Mesenchymal stem cell (in vitro differentiated cells and primary cell): Measurements from ENCODE around the gene PPP5C.

Source experiments
- DNase-seq: peaks from one replicate; pipeline ENCODE4 v3.0.0-alpha.2; 2013
- H2AFZ ChIP-seq: one replicate; pipeline ENCODE4 v1.6.1; 2013; ENCODE audit warnings: low read depth, mild to moderate bottlenecking, control low read depth, inconsistent platforms, low read length, moderate library complexity
- H2AK5ac ChIP-seq: 2 replicates; pipeline ENCODE4 v1.6.1; 2013; ENCODE audit warnings: low read length, moderate library complexity, mild to moderate bottlenecking, inconsistent platforms; ENCODE audit not compliant: severe bottlenecking
- H2BK120ac ChIP-seq: one replicate; pipeline ENCODE4 v1.6.1; 2013; ENCODE audit warnings: low read depth, mild to moderate bottlenecking, inconsistent platforms, low read length, moderate library complexity
- H2BK12ac ChIP-seq, 2 experiments: one replicate each; pipeline ENCODE4 v1.6.1; 2013; ENCODE audit warnings: inconsistent platforms in 2 of 2, low read length in 2 of 2, mild to moderate bottlenecking in 2 of 2, moderate library complexity in 2 of 2, control low read depth in 1 of 2
- H2BK15ac ChIP-seq: one replicate; pipeline ENCODE4 v1.6.1; 2013; ENCODE audit warnings: mild to moderate bottlenecking, low read depth, inconsistent platforms; ENCODE audit not compliant: poor library complexity, severe bottlenecking
- H2BK5ac ChIP-seq: 2 replicates; pipeline ENCODE4 v1.6.1; 2013; ENCODE audit warnings: low read depth, mild to moderate bottlenecking, low read length, control low read depth, inconsistent platforms; ENCODE audit not compliant: poor library complexity, severe bottlenecking
- H3K14ac ChIP-seq, 2 experiments: one replicate each; pipeline ENCODE4 v1.6.1; 2013; ENCODE audit warnings: inconsistent platforms in 2 of 2, low read length in 2 of 2, control low read depth in 1 of 2, mild to moderate bottlenecking in 1 of 2, moderate library complexity in 1 of 2
- H3K18ac ChIP-seq, 2 experiments: one replicate each; pipeline ENCODE4 v1.6.1; 2013; ENCODE audit warnings: inconsistent platforms in 2 of 2, low read length in 2 of 2, control low read depth in 1 of 2, low read depth in 1 of 2, mild to moderate bottlenecking in 1 of 2
- H3K23ac ChIP-seq, 2 experiments: one replicate each; pipeline ENCODE4 v1.6.1; 2013; ENCODE audit warnings: inconsistent platforms in 2 of 2, low read length in 2 of 2, mild to moderate bottlenecking in 2 of 2, moderate library complexity in 2 of 2, control low read depth in 1 of 2
- H3K27ac ChIP-seq: 2 replicates; pipeline ENCODE4 v1.5.1; 2013; ENCODE audit warnings: mild to moderate bottlenecking, moderate library complexity, low read length, control low read depth, inconsistent platforms; ENCODE audit not compliant: poor library complexity, severe bottlenecking
- H3K27me3 ChIP-seq, 2 experiments: 2 replicates each; pipeline versions ENCODE4 v1.6.1 to v1.7.0; 2013; ENCODE audit warnings: low read length in 2 of 2, mild to moderate bottlenecking in 2 of 2, moderate library complexity in 2 of 2, control low read depth in 1 of 2, inconsistent platforms in 1 of 2; ENCODE audit not compliant: control insufficient read depth in 1 of 2, insufficient read depth in 1 of 2
- H3K36me3 ChIP-seq, 2 experiments: 2 replicates each; pipeline versions ENCODE4 v1.6.1 to v1.7.0; 2013; ENCODE audit warnings: low read length in 2 of 2, control low read depth in 1 of 2, inconsistent platforms in 1 of 2, low read depth in 1 of 2, mild to moderate bottlenecking in 1 of 2; ENCODE audit not compliant: insufficient read depth in 2 of 2, control insufficient read depth in 1 of 2
- H3K4ac ChIP-seq, 2 experiments: one replicate each; pipeline ENCODE4 v1.6.1; 2013; ENCODE audit warnings: inconsistent platforms in 2 of 2, low read length in 2 of 2, mild to moderate bottlenecking in 2 of 2, moderate library complexity in 2 of 2, control low read depth in 1 of 2, low read depth in 1 of 2
- H3K4me1 ChIP-seq: 2 replicates; pipeline ENCODE4 v1.6.1; 2013; ENCODE audit warnings: low read depth, low read length, control low read depth; ENCODE audit not compliant: control insufficient read depth, insufficient read depth
- H3K4me2 ChIP-seq: 2 replicates; pipeline ENCODE4 v1.6.1; 2013; ENCODE audit warnings: low read length, mild to moderate bottlenecking, inconsistent platforms; ENCODE audit not compliant: poor library complexity, severe bottlenecking
- H3K4me3 ChIP-seq, 2 experiments: 2 replicates each; pipeline versions ENCODE4 v1.5.1 to v1.7.0; 2013; ENCODE audit warnings: low read length in 2 of 2, mild to moderate bottlenecking in 2 of 2, control low read depth in 1 of 2, low read depth in 1 of 2; ENCODE audit not compliant: insufficient read depth in 1 of 2
- H3K79me1 ChIP-seq: replicated peaks from 2 replicates; pipeline ENCODE4 v1.6.1; 2013; ENCODE audit warnings: mild to moderate bottlenecking, control low read depth, low read length, inconsistent platforms; ENCODE audit not compliant: poor library complexity, severe bottlenecking
- H3K9ac ChIP-seq: 2 replicates; pipeline ENCODE4 v1.7.0; 2013; ENCODE audit warnings: mild to moderate bottlenecking, low read length, moderate library complexity
- H3K9me3 ChIP-seq: 2 replicates; pipeline ENCODE4 v1.7.0; 2013; ENCODE audit warnings: mild to moderate bottlenecking, low read length; ENCODE audit not compliant: control insufficient read depth
- H4K8ac ChIP-seq: one replicate; pipeline ENCODE4 v1.6.1; 2013; ENCODE audit warnings: inconsistent platforms, mild to moderate bottlenecking, low read length, moderate library complexity
- H4K91ac ChIP-seq: one replicate; pipeline ENCODE4 v1.6.1; 2013; ENCODE audit warnings: mild to moderate bottlenecking, low read length, inconsistent platforms
- WGBS: methylation state at CpG from one replicate; pipeline ENCODE4 v1.1.7; 2013; ENCODE audit warnings: mixed read lengths; 5-methylcytosine and 5-hydroxymethylcytosine counted together

The PPP5C gene

GRCh38 chr19:46381346-46381745, 34.5 kb downstream of the PPP5C start:
- Histone ChIP-seq H3K4me3 (no peak overlapping the region), H2AFZ (no peak overlapping the region), H2AK5ac (no peak overlapping the region), H3K79me1 (peaks cover 48% of the 10 kb centered on the region), H3K4ac (no peak overlapping the region), H3K9ac (peak overlapping the region; percentile 62), H2BK15ac (no peak overlapping the region), H2BK12ac (no peak overlapping the region), H2BK5ac (no peak overlapping the region), H2BK120ac (no peak overlapping the region), H3K27ac (no peak overlapping the region), H3K9me3 (no peaks in the 10 kb centered on the region), H3K4me2 (no peak overlapping the region), H3K27me3 (no peaks in the 10 kb centered on the region), H3K36me3 (peaks cover 58 to 80% of the 10 kb centered on the region in 2 experiments), H3K18ac (no peak overlapping the region), H3K4me1 (peaks cover 4% of the 10 kb centered on the region), H4K8ac (no peak overlapping the region), H3K23ac (no peak overlapping the region), H4K91ac (no peak overlapping the region), H3K14ac (no peak overlapping the region)
- no peak for DNase-seq
- WGBS = 83% methylated on average over 1 of the region's 2 CpGs

- Histone ChIP-seq H2BK12ac (no peak overlapping the region), H3K9me3 (no peaks in the 10 kb centered on the region), H3K9ac (peak overlapping the region; percentile 62), H3K27me3 (no peaks in the 10 kb centered on the region), H4K91ac (no peak overlapping the region), H3K4me2 (no peak overlapping the region), H3K4me1 (peaks cover 4% of the 10 kb centered on the region), H2BK5ac (no peak overlapping the region), H2AFZ (no peak overlapping the region), H3K23ac (no peak overlapping the region), H3K79me1 (peaks cover 48% of the 10 kb centered on the region), H3K18ac (no peak overlapping the region), H2BK120ac (no peak overlapping the region), H4K8ac (no peak overlapping the region), H3K27ac (no peak overlapping the region), H3K14ac (peak overlapping the region in 1 of 2 experiments; percentile 20), H2BK15ac (no peak overlapping the region), H3K4ac (no peak overlapping the region), H2AK5ac (peak overlapping the region; percentile 65), H3K4me3 (peak overlapping the region in 1 of 2 experiments; percentile 28), H3K36me3 (peaks cover 58 to 79% of the 10 kb centered on the region in 2 experiments)
- 97% methylated on average over 13 of the region's 15 CpGs for WGBS
- DNase-seq = no peak
These were observed 35.0 kb downstream of the PPP5C start for GRCh38 chr19:46381756-46382345.

DNA sequence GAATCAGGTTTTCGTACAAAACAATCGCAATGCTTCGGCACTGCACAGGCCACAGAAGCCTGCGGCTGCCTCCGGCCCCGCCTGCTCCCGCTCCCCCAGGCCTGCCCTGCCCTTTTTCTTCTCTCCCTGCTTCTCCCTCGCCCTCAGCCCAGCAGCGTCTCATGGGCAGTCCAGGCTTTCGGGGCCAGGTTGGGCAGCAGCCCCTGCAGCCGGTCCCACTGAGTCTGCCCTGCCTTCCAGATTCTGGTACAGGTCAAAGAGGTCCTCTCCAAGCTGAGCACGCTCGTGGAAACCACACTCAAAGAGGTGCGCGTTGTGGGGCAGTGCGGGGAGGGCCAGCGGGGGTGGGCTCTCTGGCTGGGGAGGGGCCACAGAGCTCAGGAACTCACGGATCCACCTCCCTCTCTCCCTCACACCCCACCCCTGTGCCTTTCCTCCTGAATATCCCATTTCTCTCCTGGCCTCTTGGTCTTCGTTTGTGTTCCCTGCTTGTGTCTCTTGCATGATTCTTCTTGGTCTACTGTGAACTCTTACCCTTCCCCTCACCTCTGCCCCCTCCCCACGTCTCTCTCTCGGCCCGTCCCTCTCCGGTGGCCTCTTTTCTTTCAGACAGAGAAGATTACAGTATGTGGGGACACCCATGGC, 36.4 kb downstream of the PPP5C start:
- DNase-seq = no peak
- peaks cover 4% of the 10 kb centered on the region for H3K4me1 ChIP-seq
- peaks cover 68 to 84% of the 10 kb centered on the region in 2 experiments for H3K36me3 ChIP-seq
- no peak overlapping the region for H3K14ac ChIP-seq
- H4K91ac ChIP-seq = no peak overlapping the region
- no peak overlapping the region for H2BK12ac ChIP-seq
- no peak overlapping the region for H2BK120ac ChIP-seq
- H2AK5ac ChIP-seq = no peak overlapping the region
- no peak overlapping the region for H3K4ac ChIP-seq
- H3K27me3 ChIP-seq = no peaks in the 10 kb centered on the region
- H3K4me2 ChIP-seq = no peak overlapping the region
- H3K23ac ChIP-seq = no peak overlapping the region
- peaks cover 58% of the 10 kb centered on the region for H3K79me1 ChIP-seq
- no peak overlapping the region for H2AFZ ChIP-seq
- no peak overlapping the region for H2BK15ac ChIP-seq
- WGBS = 96% methylated on average over 22 of the region's 23 CpGs
- peak overlapping the region; percentile 47 for H4K8ac ChIP-seq
- H3K9ac ChIP-seq = no peak overlapping the region
- no peak overlapping the region for H3K18ac ChIP-seq
- H3K27ac ChIP-seq = no peak overlapping the region
- no peak overlapping the region for H3K4me3 ChIP-seq
- no peaks in the 10 kb centered on the region for H3K9me3 ChIP-seq
- no peak overlapping the region for H2BK5ac ChIP-seq

GRCh38 chr19:46383846-46384245, 37.0 kb downstream of the PPP5C start:
- H3K27me3 ChIP-seq = no peaks in the 10 kb centered on the region
- no peak overlapping the region for H3K4me2 ChIP-seq
- H3K4me3 ChIP-seq = no peak overlapping the region
- H3K14ac ChIP-seq = no peak overlapping the region
- H3K4ac ChIP-seq = no peak overlapping the region
- 100% methylated on average over 7 of the region's 7 CpGs for WGBS
- no peak for DNase-seq
- H3K79me1 ChIP-seq = peaks cover 62% of the 10 kb centered on the region
- no peak overlapping the region for H3K23ac ChIP-seq
- no peak overlapping the region for H2AK5ac ChIP-seq
- H3K27ac ChIP-seq = no peak overlapping the region
- no peak overlapping the region for H4K8ac ChIP-seq
- H2BK120ac ChIP-seq = no peak overlapping the region
- peaks cover 4% of the 10 kb centered on the region for H3K4me1 ChIP-seq
- peaks cover 73 to 90% of the 10 kb centered on the region in 2 experiments for H3K36me3 ChIP-seq
- H4K91ac ChIP-seq = no peak overlapping the region
- H2BK5ac ChIP-seq = no peak overlapping the region
- no peak overlapping the region for H2BK12ac ChIP-seq
- no peak overlapping the region for H2BK15ac ChIP-seq
- H3K9ac ChIP-seq = no peak overlapping the region
- no peak overlapping the region for H3K18ac ChIP-seq
- H2AFZ ChIP-seq = no peak overlapping the region
- no peaks in the 10 kb centered on the region for H3K9me3 ChIP-seq
